GM18505 (cell line): ENCODE measurements around the gene GCK.

Experiments used
- ATAC-seq: cut with Tn5 transposase; IDR thresholded peaks from one replicate; pipeline ENCODE4 v1.9.1; 2021; ENCODE audit not compliant: unreplicated experiment
- POLR2A ChIP-seq: IDR thresholded peaks from 4 replicates; pipeline ENCODE4 v1.6.1; 2011; ENCODE audit warnings: borderline replicate concordance; ENCODE audit not compliant: insufficient read depth, insufficient read length; ENCODE audit errors: extremely low read depth

GCK gene

GRCh38 chr7:44227911-44228310 lies 38.7 kb upstream of the GCK start:
- TF ChIP-seq POLR2A, result no peak
- no peak for ATAC-seq

GRCh38 chr7:44226396-44226753 lies 37.1 kb upstream of the GCK start:
- no peak for ATAC-seq
- TF ChIP-seq POLR2A, result no peak

- TF ChIP-seq POLR2A, result no peak
- ATAC-seq, result no peak
Measured at GRCh38 chr7:44225566-44226395, 36.5 kb upstream of the GCK start.

DNA sequence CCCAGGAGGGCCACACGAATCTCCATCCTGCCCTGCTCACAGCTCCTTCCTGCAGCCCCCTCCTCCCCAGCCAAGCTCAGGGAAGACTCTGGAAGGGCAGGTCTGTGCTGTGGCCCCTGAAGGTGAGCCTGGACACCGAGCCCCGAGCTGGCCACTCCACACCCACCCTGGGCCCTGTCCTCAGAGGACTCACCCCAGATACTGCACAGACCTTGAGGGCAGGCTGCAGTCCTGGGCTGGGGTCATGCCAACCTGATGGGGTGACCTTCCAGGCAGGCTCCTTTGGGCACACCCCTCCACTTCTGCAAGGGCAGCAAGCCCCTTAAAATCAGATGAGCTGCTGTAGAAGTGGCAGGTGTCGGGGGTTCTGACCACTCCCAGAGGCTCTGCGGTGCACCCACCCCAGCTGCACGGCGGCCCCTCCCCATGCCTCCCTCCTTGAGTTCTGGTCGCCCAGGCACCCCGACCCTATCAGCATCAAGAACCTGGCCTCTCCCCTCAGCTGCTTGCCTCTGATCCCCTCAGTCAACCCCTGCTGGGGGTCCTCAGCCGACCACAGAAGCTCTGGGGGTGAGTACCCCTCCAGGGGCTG lies 35.8 kb upstream of the GCK start:
- ATAC-seq, result no peak
- no peak for TF ChIP-seq POLR2A

DNA sequence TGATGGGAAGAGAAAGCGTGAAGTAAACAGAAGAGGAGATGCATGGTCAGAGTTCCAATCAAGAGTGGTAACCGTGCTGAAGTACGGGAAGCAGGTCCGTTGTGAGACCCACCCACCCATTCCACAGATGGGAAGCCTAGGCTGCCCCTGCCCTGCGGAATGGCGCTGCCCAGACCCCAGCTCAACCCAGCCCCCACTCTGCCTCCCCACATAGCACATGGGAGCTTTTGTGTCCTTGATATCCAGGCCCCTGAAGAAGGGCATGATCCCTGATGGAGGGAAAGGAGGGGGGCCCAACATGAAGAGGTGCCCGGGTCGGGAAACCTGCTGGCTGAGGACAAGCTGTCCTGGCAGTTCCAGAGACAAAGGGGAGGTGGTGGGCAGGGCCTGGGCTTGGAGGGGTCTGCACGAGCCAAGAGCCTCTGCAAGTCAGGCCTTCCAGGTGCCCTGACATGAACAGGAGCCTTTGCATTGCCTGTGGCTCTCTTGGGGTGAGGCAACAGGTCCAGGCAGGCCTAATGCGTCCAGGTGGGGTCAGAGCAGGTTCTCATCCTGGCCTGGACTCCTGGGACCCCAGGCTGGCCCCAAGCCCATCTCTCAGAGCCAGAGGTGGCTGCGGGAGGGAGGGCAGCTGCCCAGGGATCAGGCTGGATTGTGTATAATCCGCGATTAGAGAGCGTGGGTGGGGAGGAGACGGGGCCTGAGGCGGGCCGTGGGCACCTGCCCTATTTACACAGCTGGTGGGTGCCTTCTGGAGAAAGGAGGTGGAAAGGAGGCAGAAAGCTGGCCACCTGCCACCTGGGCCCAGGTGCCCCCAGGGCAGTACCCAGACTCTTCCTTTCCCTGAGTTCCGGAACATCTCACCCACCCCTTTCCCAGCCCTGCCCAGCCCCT lies 35.1 kb upstream of the GCK start:
- no peak for ATAC-seq
- no peak for TF ChIP-seq POLR2A

GRCh38 chr7:44223362-44224079 lies 34.3 kb upstream of the GCK start:
- TF ChIP-seq POLR2A, result no peak
- no peak for ATAC-seq

- no peak for TF ChIP-seq POLR2A
Measured at GRCh38 chr7:44222776-44223261, 33.6 kb upstream of the GCK start.

DNA sequence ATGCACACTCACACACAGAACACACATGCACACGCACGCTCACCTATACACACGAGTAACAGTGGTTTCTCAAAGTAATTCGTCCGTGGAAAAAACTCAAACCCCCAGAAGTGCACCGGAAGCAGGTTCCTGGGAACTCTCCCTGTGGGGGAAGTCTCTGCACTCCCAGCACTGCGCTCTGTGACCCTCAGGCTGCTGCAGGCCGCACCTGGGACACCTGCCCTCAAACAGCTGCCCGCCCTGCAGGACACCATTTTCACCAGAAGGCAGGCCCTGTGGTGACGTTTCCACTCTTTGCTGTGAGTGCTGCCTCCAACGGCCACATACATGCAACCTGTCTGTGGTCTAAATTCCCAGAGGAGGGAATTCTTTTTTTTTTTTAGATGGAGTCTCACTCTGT lies 32.8 kb upstream of the GCK start:
- no peak for ATAC-seq
- no peak for TF ChIP-seq POLR2A

More at GRCh38 chr7:44222776-44223261, 33.6 kb upstream of the GCK start:
- no peak for ATAC-seq

DNA sequence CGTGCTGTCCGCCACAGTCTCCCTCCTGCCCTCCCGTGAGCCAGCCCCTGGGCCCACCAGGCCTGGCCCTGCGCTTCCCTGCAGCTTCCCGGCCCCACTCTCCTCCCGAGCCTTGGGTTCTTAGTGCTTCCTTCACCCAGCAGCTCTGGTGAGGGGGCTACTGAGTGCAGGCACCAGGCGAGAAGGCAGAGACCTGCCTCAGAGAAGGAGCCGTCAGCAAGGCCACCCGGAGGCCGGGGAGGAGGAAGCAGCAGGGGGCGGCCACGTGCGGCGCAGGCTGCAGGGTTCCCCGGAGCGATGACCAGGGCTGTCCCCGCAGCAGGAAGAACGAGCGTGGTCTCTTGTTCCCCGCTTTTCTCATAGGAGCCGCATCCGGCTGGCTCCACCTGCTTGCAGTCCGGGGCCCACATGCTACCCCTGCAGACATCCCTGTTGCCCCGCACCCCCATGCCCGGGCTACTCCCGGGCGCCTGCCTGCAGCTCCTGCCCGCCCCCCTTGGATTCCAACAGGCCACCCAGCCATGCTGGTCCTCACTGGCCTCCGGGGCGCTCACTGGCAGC lies 32.1 kb upstream of the GCK start:
- ATAC-seq, result no peak
- TF ChIP-seq POLR2A, result no peak

GRCh38 chr7:44220358-44221112 lies 31.3 kb upstream of the GCK start:
- TF ChIP-seq POLR2A, result no peak
- ATAC-seq, result no peak

GRCh38 chr7:44220046-44220357 lies 30.8 kb upstream of the GCK start:
- no peak for ATAC-seq

More at GRCh38 chr7:44220046-44220357, 30.8 kb upstream of the GCK start:
- TF ChIP-seq POLR2A, result no peak
